Activated CD8-positive, alpha-beta memory T cell treated with anti-CD3 and anti-CD28 coated beads, Interleukin-2, amount 10 ng/mL, durations not matched to agents 7 days and 5 days (primary cell): ENCODE measurements around the gene U2AF1. TPM values are rescaled to one million over a fixed set of nuclear protein-coding genes. Genes with fewer than 3 reads are reported as not detected.
"Not testable (repeated sequence)": the region's sequence is repeated elsewhere in the genome, so short reads cannot be mapped to it uniquely, and the experiment has no call there.

Experiments
- ATAC-seq: fragments of 150-1000 bp; cut with Tn5 transposase; one replicate; pipeline ENCODE4 v1.10.0; 2021; ENCODE audit warnings: moderate library complexity
- CTCF ChIA-PET: fragments of 350-600 bp; sonication (Branson Sonifier 250); formaldehyde crosslinking; loops from one replicate; lab custom pipeline; 2021; ENCODE audit warnings: antibody characterized with exemption; lab: Charles Lee
- DNase-seq: peaks from one replicate; pipeline ENCODE4 v3.0.0-alpha.2; 2020
- H3K27ac Mint-ChIP-seq: one replicate; pipeline ENCODE4 v1.8.0; 2021; ENCODE audit warnings: mild to moderate bottlenecking, mixed read lengths
- H3K27me3 Mint-ChIP-seq: one replicate; pipeline ENCODE4 v1.8.0; 2021; ENCODE audit warnings: mixed read lengths
- H3K36me3 Mint-ChIP-seq: one replicate; pipeline ENCODE4 v1.8.0; 2021; ENCODE audit warnings: mild to moderate bottlenecking, mixed read lengths
- H3K4me1 Mint-ChIP-seq: one replicate; pipeline ENCODE4 v1.8.0; 2021; ENCODE audit warnings: mixed read lengths
- H3K4me3 Mint-ChIP-seq: one replicate; pipeline ENCODE4 v1.8.0; 2021; ENCODE audit warnings: mild to moderate bottlenecking, moderate library complexity, mixed read lengths
- H3K9me3 Mint-ChIP-seq: one replicate; pipeline ENCODE4 v1.8.0; 2022; ENCODE audit warnings: low read depth, mixed read lengths
- total RNA-seq, 2 experiments: library from RNA; stranded (reverse); gene quantifications; one replicate each; pipeline ENCODE4 v1.2.3, GENCODE V29; 2021

Gene U2AF1
- total RNA-seq, 2 experiments from 2014 or later = 16.4 to 18.8 TPM

DNA sequence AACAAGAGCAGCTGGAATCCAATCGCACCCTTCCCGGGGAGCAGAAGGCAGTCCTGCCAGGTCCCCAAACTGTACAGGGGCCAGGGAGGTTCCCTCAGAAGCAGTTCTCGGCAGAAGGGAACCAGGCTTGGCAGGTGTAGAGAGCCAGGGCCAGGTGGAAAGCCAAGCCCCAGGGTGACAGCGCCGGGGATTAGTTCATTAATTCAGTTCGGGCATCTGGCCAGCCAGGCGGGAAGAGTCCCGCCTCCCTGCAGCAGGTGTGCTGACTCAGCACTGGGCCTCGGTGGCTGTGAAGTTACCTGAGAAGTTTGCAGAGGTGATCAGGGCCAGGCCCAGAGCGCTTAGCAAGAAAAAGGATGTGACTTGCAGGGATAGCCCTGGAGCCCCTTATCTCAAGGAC is 37.7 kb downstream of the U2AF1 start:
- H3K36me3 Mint-ChIP-seq, ATAC-seq, DNase-seq, CTCF ChIA-PET, H3K4me1 Mint-ChIP-seq, H3K4me3 Mint-ChIP-seq, H3K27me3 Mint-ChIP-seq, H3K27ac Mint-ChIP-seq, H3K9me3 Mint-ChIP-seq: not testable (repeated sequence)

DNA sequence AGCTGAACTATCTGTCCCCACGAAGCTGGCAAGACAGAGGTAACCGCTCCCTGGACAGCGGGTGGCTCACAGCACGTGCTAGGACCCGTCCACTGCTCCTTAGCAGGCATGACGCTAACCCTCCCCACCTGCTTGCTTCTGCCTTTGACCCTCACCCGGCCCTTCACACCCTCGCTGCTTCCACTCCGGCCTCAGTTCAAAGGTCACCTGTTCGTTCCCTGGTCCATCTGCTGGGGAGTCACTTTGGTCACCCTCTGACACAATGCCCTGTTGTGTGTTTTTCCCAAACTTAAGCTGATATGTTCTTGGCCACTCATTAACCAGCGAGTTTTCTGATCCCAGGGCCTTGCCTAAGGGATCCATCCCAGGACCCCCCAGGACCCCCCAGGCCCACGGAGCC is 39.3 kb downstream of the U2AF1 start:
- ATAC-seq, H3K27ac Mint-ChIP-seq: not testable (repeated sequence)

DNA sequence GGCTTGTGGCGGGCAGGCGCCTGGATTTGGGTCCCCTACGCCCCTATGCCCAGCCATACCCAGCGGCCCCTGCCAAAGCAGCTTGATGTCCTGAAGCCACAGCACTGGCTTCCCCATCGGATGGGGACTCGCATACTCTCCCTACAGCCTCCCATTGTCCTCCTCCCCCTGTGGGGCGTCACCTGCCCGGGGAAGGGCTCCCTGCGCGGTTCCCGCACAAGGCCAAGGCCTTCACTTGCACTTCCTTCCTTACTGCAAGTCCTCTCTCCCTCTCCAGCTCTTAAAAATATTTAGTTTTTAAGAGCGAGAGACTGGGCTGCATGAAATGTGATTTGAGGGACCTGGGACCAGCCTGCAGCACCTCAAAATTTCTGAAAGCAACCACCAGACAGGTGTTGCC is 40.7 kb downstream of the U2AF1 start:
- H3K27ac Mint-ChIP-seq, H3K9me3 Mint-ChIP-seq, DNase-seq, H3K36me3 Mint-ChIP-seq, H3K4me1 Mint-ChIP-seq, CTCF ChIA-PET, ATAC-seq, H3K27me3 Mint-ChIP-seq, H3K4me3 Mint-ChIP-seq: not testable (repeated sequence)

More for the DNA sequence above, 39.3 kb downstream of the U2AF1 start:
- H3K9me3 Mint-ChIP-seq, H3K27me3 Mint-ChIP-seq, H3K4me3 Mint-ChIP-seq, H3K4me1 Mint-ChIP-seq, H3K36me3 Mint-ChIP-seq, CTCF ChIA-PET, DNase-seq: not testable (repeated sequence)

DNA sequence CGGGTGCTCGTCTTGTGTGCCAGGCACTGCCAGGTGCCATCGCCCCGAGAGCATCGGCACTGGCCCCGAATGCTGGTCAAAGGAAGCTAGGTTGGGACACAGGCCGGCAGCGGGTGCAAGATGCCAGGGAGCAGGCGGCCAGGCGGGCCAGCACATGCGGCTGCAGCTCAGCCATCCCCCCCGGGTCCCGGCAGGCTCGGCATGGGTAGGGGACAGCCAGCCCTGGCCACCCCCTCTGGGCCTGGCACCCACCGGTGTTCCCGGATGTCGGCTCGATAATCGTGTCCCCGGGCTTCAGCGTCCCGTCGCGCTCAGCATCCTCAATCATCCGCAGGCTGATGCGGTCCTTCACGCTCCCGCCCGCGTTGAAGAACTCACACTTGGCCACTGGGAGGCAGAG is 41.4 kb downstream of the U2AF1 start:
- H3K27me3 Mint-ChIP-seq, ATAC-seq, H3K27ac Mint-ChIP-seq, CTCF ChIA-PET, DNase-seq, H3K36me3 Mint-ChIP-seq, H3K4me1 Mint-ChIP-seq, H3K9me3 Mint-ChIP-seq, H3K4me3 Mint-ChIP-seq: not testable (repeated sequence)

DNA sequence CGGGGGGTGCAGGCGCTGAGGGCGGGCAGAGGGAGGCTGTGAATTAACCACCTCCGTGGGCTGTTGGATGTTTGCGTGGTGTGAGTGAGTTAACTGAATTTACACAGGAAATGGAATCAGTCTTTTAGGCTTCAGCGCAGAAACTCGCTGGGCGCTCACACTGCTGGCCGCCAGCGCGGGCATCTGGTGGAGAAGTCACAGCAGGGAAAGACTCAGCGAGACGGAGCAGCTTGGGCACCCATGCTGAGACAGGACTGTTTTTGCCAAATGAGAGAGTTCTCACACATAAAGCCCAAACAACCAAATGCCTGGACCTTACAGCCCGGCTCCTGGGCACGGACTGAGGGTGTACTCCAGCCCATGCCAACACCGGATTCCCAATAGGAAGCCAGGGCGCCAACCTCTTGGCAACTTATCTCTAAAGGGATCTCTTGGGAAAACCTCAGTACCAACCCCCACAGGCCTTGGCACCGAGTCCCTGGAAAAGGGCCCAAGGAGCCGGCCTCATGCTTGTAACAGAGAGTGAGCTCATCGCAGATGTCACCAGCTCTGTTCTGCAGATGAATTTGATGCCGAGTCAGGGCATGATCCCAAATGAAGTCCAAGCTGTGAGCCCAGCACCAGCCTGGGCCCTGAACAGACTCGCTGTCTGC is 43.0 kb downstream of the U2AF1 start:
- CTCF ChIA-PET, H3K27ac Mint-ChIP-seq, H3K36me3 Mint-ChIP-seq, ATAC-seq, H3K27me3 Mint-ChIP-seq, H3K4me3 Mint-ChIP-seq, DNase-seq, H3K4me1 Mint-ChIP-seq, H3K9me3 Mint-ChIP-seq: not testable (repeated sequence)

DNA sequence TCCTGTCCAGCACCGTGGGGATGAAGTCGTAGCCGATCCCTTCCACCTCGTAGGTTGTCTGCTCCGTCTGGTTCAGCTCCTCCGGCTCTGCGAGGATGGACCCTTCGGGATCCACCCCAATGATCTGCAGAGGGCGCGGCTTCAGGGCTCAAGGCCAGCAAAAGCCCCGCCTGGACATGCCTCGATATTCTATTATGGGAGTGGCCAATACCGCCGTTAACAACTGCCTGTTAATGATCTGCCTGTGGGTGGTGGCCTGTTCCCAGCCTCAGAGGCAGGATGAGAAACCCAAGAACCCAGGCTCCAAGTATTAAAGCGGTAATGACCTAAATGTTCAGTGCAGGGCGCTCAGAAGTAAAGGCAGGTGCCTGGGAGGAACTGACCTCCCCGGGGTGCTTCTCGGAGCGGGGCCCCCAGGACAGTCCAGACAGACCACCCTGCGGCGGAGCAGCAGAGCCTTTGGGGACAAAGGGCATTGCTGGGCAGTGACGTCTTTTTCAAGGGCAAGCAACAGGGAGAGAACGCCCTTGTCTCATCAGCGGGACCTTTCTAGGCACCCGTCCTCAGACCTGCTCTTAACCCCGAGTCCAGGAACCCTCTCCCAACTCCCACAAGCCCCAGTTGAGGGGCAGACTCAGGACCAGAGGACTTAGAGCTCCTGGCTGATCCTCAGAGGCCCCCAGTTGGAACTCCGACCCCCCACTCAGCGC is 44.3 kb downstream of the U2AF1 start:
- not testable (repeated sequence) for ATAC-seq

DNA sequence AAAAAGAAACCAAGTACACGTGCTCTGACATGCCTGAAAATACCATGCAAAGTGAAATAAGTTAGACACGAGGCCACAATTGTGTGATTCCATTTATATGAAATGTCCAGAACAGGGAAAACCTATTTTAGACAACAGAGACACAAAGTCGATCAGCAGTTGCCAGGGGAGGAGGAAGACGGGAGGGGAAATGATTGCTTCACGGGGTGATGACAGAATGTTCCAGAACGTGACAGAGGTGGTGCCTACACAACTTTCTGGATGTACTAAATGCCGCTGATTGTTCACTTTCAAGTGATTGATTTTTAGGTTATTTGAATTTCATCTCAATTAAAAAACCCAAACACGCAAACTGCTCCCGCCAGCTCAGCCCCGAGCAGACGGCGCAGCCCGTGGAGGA is 54.3 kb downstream of the U2AF1 start:
- H3K4me1 Mint-ChIP-seq, ATAC-seq, H3K4me3 Mint-ChIP-seq, CTCF ChIA-PET, DNase-seq, H3K36me3 Mint-ChIP-seq, H3K9me3 Mint-ChIP-seq, H3K27ac Mint-ChIP-seq, H3K27me3 Mint-ChIP-seq: not testable (repeated sequence)

More for the DNA sequence above, 44.3 kb downstream of the U2AF1 start:
- CTCF ChIA-PET, H3K9me3 Mint-ChIP-seq, H3K27me3 Mint-ChIP-seq, H3K4me1 Mint-ChIP-seq, DNase-seq, H3K27ac Mint-ChIP-seq, H3K36me3 Mint-ChIP-seq, H3K4me3 Mint-ChIP-seq: not testable (repeated sequence)

DNA sequence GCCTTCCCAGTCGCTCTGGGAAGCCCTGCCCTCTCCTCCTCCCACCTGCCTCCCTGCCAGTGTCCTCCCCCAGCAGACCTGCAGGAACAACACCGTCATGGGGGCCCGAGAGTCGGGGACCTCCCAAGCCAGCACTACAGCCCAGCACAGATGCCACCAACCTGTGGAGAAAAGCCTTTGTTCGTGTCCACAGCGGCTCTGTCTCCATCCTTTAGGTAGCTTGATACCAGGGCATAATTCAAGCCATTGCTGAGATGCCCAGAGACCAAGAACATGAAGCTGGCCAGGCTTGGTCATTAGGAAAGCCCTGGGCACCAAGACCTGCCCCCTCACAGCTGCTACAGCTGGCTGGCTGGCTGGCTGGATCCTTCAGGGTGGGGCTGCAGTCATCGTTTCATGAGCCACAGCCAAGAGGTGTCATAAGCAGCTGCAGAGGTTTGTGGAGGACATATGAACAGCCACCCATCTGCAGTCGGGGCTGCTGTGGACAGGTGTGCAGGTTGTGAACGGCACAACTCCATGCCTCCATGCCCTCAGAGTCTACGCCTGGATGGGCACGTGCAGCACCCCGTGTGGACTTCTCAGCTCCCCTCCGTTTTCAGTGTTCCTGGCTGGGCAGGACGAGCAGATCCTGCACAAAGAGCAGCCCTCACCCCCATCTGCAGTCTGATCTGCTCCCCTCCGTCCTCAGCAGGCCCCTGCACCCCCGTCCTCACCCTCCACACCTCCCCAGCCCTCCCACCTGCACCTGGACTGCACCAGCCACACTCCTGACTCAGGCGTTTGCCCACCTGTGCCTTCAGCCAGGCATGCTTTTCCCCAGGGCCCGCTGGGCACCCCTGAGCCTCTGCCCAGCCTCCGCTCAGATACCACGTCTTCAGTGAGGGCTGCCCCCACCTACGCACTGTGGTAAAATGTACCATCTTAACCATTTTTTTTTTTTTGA is 61.2 kb downstream of the U2AF1 start:
- H3K36me3 Mint-ChIP-seq, ATAC-seq, H3K9me3 Mint-ChIP-seq, H3K27ac Mint-ChIP-seq, CTCF ChIA-PET, H3K4me3 Mint-ChIP-seq, DNase-seq, H3K4me1 Mint-ChIP-seq, H3K27me3 Mint-ChIP-seq: not testable (repeated sequence)

DNA sequence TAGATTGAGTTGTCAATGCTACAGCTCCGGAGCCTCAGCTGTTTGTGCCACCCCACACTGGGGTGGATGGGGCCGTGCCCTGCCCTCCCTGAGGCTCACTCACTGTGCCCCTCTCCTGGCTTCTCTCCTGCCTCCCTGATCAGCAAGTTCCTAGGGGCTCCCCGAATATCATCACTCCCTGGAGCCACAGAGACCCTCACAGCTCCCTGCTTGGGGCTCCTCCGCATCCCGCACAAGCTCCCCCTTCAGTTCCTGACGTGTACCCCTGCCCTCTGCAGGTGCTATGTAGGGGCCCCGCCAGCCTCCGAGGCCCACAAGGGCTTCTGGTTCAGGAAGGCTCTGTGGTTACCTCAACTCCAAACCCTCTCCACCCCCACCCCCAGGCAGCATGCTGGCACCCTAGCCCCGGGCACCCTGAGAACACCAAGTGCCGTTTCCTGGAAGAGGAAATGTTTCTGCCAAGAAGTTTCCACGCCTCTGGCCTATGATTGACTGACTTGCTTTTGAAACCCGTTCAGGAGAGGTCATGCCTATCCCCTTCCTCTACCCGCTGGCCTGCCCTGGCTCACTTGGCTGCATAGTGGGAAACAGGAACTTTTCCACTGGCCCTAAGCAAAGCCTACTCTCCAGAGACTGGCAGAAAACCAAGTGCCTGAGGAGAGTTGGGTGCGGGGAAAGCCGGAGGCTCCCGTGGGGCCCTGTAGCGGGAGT is 62.0 kb downstream of the U2AF1 start:
- H3K27ac Mint-ChIP-seq, CTCF ChIA-PET, H3K4me3 Mint-ChIP-seq, H3K4me1 Mint-ChIP-seq, H3K27me3 Mint-ChIP-seq, H3K36me3 Mint-ChIP-seq, DNase-seq, H3K9me3 Mint-ChIP-seq: not testable (repeated sequence)
- peak; percentile 51 for ATAC-seq

DNA sequence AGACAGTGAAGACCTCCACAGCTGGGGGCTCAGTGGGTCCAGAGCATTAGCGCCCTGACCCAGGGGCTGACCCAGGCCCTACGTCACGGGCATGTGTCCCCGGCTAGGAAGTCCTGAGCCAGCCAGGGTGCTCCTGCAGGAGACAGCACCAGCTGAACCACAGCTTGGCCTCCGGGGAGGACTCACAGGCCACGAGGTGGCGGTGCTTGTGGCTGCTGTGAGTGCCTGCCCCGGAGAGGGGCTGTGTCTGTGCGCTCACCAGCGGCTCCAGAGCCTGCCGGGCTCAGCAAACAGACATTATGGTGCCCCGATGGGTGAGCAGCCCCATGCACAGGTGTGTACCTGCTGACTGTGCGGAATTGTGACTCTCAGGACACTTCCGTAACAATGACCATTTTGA is 62.8 kb downstream of the U2AF1 start:
- H3K4me1 Mint-ChIP-seq, DNase-seq, H3K27ac Mint-ChIP-seq, H3K9me3 Mint-ChIP-seq, ATAC-seq, CTCF ChIA-PET, H3K36me3 Mint-ChIP-seq, H3K4me3 Mint-ChIP-seq, H3K27me3 Mint-ChIP-seq: not testable (repeated sequence)

DNA sequence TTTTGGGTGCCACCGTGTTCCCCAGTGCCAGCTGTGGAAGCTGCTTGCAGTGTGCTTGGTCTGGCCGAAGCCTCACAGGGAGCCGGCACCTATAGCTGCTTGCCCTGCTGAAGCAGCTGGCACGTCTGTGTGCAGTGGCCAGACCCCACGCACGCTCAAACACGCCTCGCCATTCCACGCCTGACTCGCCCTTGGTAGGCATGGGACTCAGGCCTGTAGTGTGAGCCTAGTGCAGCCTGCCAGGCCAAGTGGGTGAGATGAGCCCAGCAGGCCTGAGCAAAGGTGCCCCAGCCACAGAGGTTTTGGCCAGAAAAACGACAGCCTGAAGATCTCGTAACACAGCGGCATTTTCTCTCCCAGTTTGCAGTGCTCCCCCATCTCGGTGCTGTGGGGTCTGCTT is 64.1 kb downstream of the U2AF1 start:
- H3K4me1 Mint-ChIP-seq, CTCF ChIA-PET, DNase-seq, ATAC-seq, H3K27me3 Mint-ChIP-seq, H3K27ac Mint-ChIP-seq, H3K9me3 Mint-ChIP-seq, H3K4me3 Mint-ChIP-seq, H3K36me3 Mint-ChIP-seq: not testable (repeated sequence)
